ENCODE measurements around the gene VAC14. TPM values are rescaled to one million over a fixed set of nuclear protein-coding genes. Genes with fewer than 3 reads are reported as not detected.

Gene VAC14
- 35.0 and 44.3 TPM in 2 replicates for total RNA-seq

DNA sequence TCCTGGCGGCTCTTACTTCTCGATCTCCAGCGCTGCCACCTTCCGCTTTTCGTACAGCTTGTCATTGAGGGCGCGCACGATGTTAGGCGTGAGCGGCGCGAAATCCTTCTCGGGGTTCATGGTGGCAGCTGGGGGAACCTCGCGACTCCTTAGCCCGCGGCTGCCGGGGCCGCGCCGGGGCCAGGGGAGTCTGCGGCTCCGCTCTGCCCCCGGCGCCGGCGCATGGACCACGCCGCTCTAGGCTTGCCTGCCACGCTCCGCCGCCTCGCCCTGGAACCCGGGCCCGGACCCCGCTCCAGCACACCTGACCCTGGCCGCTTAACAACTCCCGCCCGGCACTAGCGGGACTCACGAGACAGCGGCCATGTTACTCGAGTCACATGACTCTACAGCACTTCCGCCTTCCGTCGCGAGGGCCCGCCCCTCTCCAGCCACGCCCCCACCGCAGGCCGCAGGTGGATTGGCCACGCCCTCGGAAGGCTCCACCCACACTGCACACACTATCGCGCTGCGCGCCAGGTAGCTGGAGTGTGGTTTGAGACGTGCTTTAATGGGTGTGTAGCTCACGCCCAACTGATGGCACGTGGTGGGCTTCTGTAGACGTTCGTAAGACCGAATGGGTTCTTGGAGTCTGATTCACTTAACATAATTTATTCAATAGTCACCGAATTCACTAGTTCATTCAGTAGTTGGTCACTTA lies at the start of gene VAC14:
TSS of gene VAC14 (minus strand) at position 378 of the 700 bp plus-strand sequence. CDS start at position 120, 258 bp downstream.

DNA sequence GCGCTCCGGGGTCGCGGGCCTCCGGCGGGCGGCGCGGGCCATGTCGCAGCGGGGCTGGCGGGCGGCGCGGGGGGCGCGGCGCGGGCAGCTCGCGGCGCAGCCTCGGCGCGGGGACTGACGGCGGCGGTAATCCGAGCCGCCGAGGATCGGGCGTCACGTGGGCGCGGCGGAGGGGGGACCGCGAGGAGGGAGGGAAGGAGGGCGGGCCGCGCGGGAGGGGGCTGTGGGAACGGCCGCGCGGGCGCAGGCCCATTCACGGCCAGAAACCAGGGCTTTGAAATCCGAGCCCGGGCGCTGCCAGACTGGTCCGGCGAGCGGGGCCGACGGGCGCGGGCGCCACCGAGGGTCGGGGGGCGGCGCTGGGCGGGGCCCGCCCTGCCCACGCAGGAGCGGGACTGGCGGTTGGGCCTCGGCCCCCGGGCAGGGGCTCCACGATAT lies 115.0 kb downstream of the VAC14 start, which contains the start of gene MTSS2:
TSS of gene MTSS2 (minus strand) at position 116 of the 438 bp plus-strand sequence. CDS start 262 bp downstream, outside the sequence.

GRCh38 chr16:70646260-70647241 lies 154.4 kb downstream of the VAC14 start, which contains the start of gene IL34:
TSS of gene IL34 (plus strand) at chr16:70646559. CDS start at chr16:70646948, 389 bp downstream.

Other genes starting within 250 kb of the VAC14 start
- 0.14 and 0.27 TPM in 2 replicates for gene IL34, start 154.6 kb downstream of the VAC14 start, total RNA-seq
- gene MTSS2, start 115.1 kb downstream of the VAC14 start, total RNA-seq = 19.2 and 26.3 TPM in 2 replicates